Measurements from ENCODE around the gene MRNIP.
A peak's percentile ranks its signal among the peaks of the same experiment; 100 is the strongest.

Gene MRNIP

DNA sequence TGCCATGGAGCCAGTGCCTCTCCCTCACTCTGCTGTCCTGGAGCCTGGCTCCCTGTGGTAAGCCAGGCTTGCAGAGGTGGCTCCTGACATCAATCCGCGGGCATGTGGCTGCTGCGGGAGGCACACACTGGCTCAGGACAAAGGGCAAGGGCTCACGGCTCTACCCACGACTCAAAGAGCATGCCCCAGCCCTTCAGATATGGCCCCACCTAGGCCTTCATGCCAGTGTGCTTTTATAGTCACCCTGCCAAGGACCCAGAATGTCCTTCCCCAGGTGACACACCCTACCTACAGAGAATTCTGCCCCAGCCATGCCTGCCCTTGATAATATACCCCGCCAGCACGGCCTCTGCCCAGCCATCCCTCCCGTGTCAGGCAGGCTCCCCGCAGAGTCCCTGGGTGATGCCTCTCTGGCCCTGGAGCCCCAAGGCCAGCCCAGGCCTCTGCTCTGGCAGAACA lies 53.5 kb downstream of the MRNIP start:
- TF ChIP-seq, protein P1, sequence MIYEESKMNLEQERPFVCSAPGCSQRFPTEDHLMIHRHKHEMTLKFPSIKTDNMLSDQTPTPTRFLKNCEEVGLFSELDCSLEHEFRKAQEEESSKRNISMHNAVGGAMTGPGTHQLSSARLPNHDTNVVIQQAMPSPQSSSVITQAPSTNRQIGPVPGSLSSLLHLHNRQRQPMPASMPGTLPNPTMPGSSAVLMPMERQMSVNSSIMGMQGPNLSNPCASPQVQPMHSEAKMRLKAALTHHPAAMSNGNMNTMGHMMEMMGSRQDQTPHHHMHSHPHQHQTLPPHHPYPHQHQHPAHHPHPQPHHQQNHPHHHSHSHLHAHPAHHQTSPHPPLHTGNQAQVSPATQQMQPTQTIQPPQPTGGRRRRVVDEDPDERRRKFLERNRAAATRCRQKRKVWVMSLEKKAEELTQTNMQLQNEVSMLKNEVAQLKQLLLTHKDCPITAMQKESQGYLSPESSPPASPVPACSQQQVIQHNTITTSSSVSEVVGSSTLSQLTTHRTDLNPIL (CRISPR knock-in tag; IDR thresholded peaks at IDR 0.05; ENCODE audit: low read depth), result no peak
- TF ChIP-seq GLIS3 (CRISPR knock-in tag; IDR thresholded peaks at IDR 0.05) (no peak), ZNF8 (CRISPR knock-in tag; IDR thresholded peaks at IDR 0.05) (no peak), ZNF565 (CRISPR knock-in tag; conservative IDR thresholded peaks at IDR 0.05; ENCODE audit: low read depth) (no peak), CSDC2 (CRISPR knock-in tag; IDR thresholded peaks at IDR 0.05) (no peak), ZFP30 (CRISPR knock-in tag; IDR thresholded peaks at IDR 0.05) (no peak), ZNF70 (CRISPR knock-in tag; IDR thresholded peaks at IDR 0.05) (no peak), BACH2 (CRISPR knock-in tag; IDR thresholded peaks at IDR 0.05; ENCODE audit: borderline replicate concordance) (no peak), SNAI2 (CRISPR knock-in tag; IDR thresholded peaks at IDR 0.05) (no peak), ARNTL (CRISPR knock-in tag; IDR thresholded peaks at IDR 0.05; ENCODE audit: borderline replicate concordance, low read depth) (no peak), OSR1 (CRISPR knock-in tag; IDR thresholded peaks at IDR 0.05) (no peak), TCF4 (CRISPR knock-in tag; IDR thresholded peaks at IDR 0.05; ENCODE audit: borderline replicate concordance) (no peak), ZFP3 (CRISPR knock-in tag; IDR thresholded peaks at IDR 0.05) (no peak), ISL1 (CRISPR knock-in tag; IDR thresholded peaks at IDR 0.05) (no peak)
- TF ChIP-seq, protein P2, sequence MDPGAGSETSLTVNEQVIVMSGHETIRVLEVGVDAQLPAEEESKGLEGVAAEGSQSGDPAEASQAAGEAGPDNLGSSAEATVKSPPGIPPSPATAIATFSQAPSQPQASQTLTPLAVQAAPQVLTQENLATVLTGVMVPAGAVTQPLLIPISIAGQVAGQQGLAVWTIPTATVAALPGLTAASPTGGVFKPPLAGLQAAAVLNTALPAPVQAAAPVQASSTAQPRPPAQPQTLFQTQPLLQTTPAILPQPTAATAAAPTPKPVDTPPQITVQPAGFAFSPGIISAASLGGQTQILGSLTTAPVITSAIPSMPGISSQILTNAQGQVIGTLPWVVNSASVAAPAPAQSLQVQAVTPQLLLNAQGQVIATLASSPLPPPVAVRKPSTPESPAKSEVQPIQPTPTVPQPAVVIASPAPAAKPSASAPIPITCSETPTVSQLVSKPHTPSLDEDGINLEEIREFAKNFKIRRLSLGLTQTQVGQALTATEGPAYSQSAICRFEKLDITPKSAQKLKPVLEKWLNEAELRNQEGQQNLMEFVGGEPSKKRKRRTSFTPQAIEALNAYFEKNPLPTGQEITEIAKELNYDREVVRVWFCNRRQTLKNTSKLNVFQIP (CRISPR knock-in tag; IDR thresholded peaks at IDR 0.05; ENCODE audit: borderline replicate concordance, low read depth), result no peak
- TF ChIP-seq, protein P3, sequence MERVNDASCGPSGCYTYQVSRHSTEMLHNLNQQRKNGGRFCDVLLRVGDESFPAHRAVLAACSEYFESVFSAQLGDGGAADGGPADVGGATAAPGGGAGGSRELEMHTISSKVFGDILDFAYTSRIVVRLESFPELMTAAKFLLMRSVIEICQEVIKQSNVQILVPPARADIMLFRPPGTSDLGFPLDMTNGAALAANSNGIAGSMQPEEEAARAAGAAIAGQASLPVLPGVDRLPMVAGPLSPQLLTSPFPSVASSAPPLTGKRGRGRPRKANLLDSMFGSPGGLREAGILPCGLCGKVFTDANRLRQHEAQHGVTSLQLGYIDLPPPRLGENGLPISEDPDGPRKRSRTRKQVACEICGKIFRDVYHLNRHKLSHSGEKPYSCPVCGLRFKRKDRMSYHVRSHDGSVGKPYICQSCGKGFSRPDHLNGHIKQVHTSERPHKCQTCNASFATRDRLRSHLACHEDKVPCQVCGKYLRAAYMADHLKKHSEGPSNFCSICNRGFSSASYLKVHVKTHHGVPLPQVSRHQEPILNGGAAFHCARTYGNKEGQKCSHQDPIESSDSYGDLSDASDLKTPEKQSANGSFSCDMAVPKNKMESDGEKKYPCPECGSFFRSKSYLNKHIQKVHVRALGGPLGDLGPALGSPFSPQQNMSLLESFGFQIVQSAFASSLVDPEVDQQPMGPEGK (CRISPR knock-in tag; IDR thresholded peaks at IDR 0.05; ENCODE audit: borderline replicate concordance), result no peak
- ATAC-seq, result peak; percentile 9

DNA sequence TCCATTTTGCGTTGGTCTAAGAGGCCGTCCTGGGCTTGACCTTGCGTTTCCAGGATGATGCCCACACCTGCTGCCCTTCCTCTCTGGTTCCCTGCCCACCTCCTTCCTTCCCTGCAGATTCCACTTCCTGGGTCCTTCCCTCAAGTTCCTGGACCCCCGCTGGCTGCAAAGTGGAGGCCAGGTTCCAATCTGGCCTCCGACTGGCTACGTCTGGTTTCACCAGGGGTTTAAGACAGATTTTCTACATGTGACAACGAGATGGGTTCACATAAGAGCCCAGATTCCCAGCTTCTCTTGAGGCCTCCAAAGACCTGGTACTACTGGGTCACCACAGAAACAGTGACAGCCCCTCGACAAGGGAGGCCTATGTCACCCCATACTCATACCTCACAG lies 54.1 kb downstream of the MRNIP start:
- TF ChIP-seq ZNF8 (CRISPR knock-in tag; IDR thresholded peaks at IDR 0.05), result no peak
- no peak for TF ChIP-seq TOX (CRISPR knock-in tag; IDR thresholded peaks at IDR 0.05; ENCODE audit: borderline replicate concordance)
- no peak for TF ChIP-seq ZNF565 (CRISPR knock-in tag; conservative IDR thresholded peaks at IDR 0.05; ENCODE audit: low read depth)
- TF ChIP-seq, protein P4, sequence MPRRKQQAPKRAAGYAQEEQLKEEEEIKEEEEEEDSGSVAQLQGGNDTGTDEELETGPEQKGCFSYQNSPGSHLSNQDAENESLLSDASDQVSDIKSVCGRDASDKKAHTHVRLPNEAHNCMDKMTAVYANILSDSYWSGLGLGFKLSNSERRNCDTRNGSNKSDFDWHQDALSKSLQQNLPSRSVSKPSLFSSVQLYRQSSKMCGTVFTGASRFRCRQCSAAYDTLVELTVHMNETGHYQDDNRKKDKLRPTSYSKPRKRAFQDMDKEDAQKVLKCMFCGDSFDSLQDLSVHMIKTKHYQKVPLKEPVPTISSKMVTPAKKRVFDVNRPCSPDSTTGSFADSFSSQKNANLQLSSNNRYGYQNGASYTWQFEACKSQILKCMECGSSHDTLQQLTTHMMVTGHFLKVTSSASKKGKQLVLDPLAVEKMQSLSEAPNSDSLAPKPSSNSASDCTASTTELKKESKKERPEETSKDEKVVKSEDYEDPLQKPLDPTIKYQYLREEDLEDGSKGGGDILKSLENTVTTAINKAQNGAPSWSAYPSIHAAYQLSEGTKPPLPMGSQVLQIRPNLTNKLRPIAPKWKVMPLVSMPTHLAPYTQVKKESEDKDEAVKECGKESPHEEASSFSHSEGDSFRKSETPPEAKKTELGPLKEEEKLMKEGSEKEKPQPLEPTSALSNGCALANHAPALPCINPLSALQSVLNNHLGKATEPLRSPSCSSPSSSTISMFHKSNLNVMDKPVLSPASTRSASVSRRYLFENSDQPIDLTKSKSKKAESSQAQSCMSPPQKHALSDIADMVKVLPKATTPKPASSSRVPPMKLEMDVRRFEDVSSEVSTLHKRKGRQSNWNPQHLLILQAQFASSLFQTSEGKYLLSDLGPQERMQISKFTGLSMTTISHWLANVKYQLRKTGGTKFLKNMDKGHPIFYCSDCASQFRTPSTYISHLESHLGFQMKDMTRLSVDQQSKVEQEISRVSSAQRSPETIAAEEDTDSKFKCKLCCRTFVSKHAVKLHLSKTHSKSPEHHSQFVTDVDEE (CRISPR knock-in tag; IDR thresholded peaks at IDR 0.05), result no peak
- TF ChIP-seq PPARA (CRISPR knock-in tag; IDR thresholded peaks at IDR 0.05; ENCODE audit: borderline replicate concordance), result no peak
- TF ChIP-seq, protein P2 (CRISPR knock-in tag; IDR thresholded peaks at IDR 0.05; ENCODE audit: borderline replicate concordance, low read depth), result no peak
- TF ChIP-seq ZFP3 (CRISPR knock-in tag; IDR thresholded peaks at IDR 0.05), result no peak
- no peak for ATAC-seq

DNA sequence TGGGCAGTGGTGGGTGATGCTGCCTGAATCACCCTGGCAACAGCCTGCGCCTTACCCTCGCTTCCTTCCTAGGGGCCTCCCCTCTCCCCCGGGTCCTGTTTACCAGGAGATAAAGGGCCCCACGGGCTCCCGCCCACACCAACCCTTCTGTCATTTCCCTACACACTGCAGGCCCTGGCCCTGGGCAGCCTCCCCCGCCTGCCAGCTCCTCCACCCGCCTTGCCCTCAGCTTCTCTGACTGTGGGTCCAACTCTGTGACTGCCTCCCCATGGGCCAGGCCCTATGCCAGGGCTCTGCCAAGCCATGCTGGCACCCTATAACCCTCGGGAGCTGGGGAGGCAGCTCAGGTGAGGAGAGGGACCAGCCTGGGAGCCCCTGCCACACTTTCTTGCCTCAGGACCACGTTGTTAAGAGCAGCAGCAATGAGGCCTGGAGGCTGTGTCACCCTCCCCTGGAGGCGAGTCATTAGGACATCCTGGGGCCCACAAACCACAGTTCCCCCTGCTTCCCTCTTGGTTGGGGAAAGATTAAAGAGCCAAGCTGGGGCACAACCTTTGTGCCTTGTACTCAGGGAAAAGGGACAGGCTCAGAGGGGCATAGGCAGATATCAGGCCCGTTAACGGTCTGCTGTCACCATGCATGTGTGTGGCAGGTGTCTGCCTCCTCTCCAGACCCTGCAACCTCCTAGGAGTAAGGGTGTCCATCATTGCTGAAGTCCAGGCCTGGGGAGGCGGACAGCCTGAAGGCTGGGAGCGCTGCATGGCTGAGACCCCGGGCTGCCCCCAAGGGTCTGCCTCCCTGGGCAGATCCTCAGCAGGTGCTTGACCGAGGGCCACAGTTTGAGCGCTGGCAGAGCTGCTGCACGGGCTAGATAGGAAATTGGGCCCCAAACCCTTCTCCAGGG lies 54.7 kb downstream of the MRNIP start:
- TF ChIP-seq CSDC2 (CRISPR knock-in tag; IDR thresholded peaks at IDR 0.05) (no peak), GLIS3 (CRISPR knock-in tag; IDR thresholded peaks at IDR 0.05) (no peak)
- ATAC-seq, result no peak
